ENCODE measurements around the gene MAML2. TPM values are rescaled to one million over a fixed set of nuclear protein-coding genes. Genes with fewer than 3 reads are reported as not detected.

MAML2 gene
- total and polyA plus RNA-seq, 2 of the 8 experiments (the other 6 are each of a cell fraction or from before 2014, with no cell fraction given): 3.8 to 6.6 TPM

DNA sequence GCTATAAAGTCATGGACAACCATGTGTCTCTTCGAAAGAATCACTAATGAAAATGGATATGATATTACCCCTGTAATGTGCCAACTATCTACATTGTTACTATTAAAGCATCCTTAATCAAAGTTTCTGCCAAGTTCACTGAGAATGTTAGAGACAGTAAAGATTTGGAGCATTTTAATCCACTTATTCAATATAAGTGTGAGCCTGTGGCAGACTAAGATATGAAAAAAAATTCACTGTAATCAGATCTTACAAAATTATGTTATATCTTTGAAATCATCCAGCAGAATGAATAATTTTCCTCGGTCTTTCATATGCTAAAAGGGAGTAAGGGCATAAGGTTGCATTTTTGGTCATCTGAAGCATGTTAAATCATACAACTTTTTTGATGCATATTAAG is 49.9 kb downstream of the MAML2 start:
- peaks cover 0 to 1% (median 0%) of the 10 kb centered on the region in 4 experiments; a peak in 1 of 7 replicates for H3K27me3 ChIP-seq (replicated peaks in 1 of 4; ENCODE audit: control insufficient read depth in 3 of 4, extremely low read depth in 1 of 4, insufficient read depth in 3 of 4, low read length in 3 of 4)
- H3K79me2 ChIP-seq (ENCODE audit: control insufficient read depth in 1 of 2, insufficient read depth in 2 of 2, low read length in 2 of 2): no peaks in the 10 kb centered on the region
- POLR2A ChIA-PET (ENCODE audit: partially characterized antibody): no interaction called here
- H2AK5ac ChIP-seq (ENCODE audit: low read depth, low read length): no peak overlapping the region
- H2BK5ac ChIP-seq (ENCODE audit: low read depth, low read length): no peak overlapping the region
- H3K23ac ChIP-seq (ENCODE audit: insufficient read length): no peak overlapping the region
- H4K91ac ChIP-seq (replicated peaks; ENCODE audit: insufficient read length, low read length): no peak overlapping the region
- H3K4me1 ChIP-seq (replicated peaks in 1 of 4; ENCODE audit: control insufficient read depth in 3 of 4, insufficient read depth in 4 of 4, low read length in 3 of 4): peaks cover 0 to 3% (median 0%) of the 10 kb centered on the region in 4 experiments; a peak in 1 of 7 replicates
- no peak for TF ChIP-seq HDAC6 (IDR thresholded peaks at IDR 0.05; ENCODE audit: low read depth, low read length)
- no peak for TF ChIP-seq CBX5 (IDR thresholded peaks at IDR 0.05; ENCODE audit: low read depth, low read length)
- TF ChIP-seq RBBP5 (IDR thresholded peaks at IDR 0.05; ENCODE audit: borderline replicate concordance, low read depth, low read length): no peak
- TF ChIP-seq, protein P1, sequence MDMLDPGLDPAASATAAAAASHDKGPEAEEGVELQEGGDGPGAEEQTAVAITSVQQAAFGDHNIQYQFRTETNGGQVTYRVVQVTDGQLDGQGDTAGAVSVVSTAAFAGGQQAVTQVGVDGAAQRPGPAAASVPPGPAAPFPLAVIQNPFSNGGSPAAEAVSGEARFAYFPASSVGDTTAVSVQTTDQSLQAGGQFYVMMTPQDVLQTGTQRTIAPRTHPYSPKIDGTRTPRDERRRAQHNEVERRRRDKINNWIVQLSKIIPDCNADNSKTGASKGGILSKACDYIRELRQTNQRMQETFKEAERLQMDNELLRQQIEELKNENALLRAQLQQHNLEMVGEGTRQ (IDR thresholded peaks at IDR 0.05; ENCODE audit: low read length): no peak
- no peak for TF ChIP-seq PHF8 (conservative IDR thresholded peaks at IDR 0.05; ENCODE audit: low read depth, low read length)
- TF ChIP-seq SP1 (IDR thresholded peaks at IDR 0.05; ENCODE audit: low read depth, low read length): no peak
- TF ChIP-seq KDM5A (IDR thresholded peaks at IDR 0.05; ENCODE audit: low read length): no peak
- no peak for TF ChIP-seq SIRT6 (IDR thresholded peaks at IDR 0.05; ENCODE audit: low read length)
- no peak for TF ChIP-seq EP300 (IDR thresholded peaks at IDR 0.05; ENCODE audit: borderline replicate concordance in 1 of 2, low read depth in 2 of 2, low read length in 2 of 2)
- no peak for TF ChIP-seq CHD1 (IDR thresholded peaks at IDR 0.05; ENCODE audit: low read depth, low read length)
- CTCF ChIA-PET (ENCODE audit: partially characterized antibody): interaction anchor here (0.6 to 0.8 kb wide), 2 partner anchors 64 to 223 kb away, joined by 3 to 6 read pairs; no protein-coding TSS in a partner anchor
- no peak overlapping the region for H3K4me3 ChIP-seq (ENCODE audit: extremely low read depth in 1 of 4, insufficient read depth in 2 of 4, low read depth in 3 of 4, low read length in 4 of 4)
- H3K4ac ChIP-seq (replicated peaks; ENCODE audit: insufficient read length, low read depth, low read length): no peak overlapping the region
- H2BK20ac ChIP-seq (ENCODE audit: low read length): no peak overlapping the region
- H3K27ac ChIP-seq (ENCODE audit: low read depth, low read length): no peak overlapping the region
- WGBS, 2 experiments (ENCODE audit: extremely low coverage in 1 of 2, insufficient coverage in 1 of 2, insufficient read length in 1 of 2, insufficient replicate concordance in 2 of 2, low coverage in 1 of 2, low lambda C conversion rate in 2 of 2, missing lambda C conversion rate in 1 of 2): 94% methylated on average over 2 of the region's 2 CpGs; no CpG with 5 or more reads in 1 of the 2 experiments
- H4K20me1 ChIP-seq (replicated peaks in 1 of 2; ENCODE audit: control insufficient read depth in 1 of 2, insufficient read depth in 2 of 2, low read length in 2 of 2): no peaks in the 10 kb centered on the region
- DNase-seq (ENCODE audit: low read depth in 1 of 2, low spot score in 2 of 2) (no peak), FAIRE-seq (no peak)
- no peaks in the 10 kb centered on the region for H3K9me3 ChIP-seq (ENCODE audit: insufficient read depth in 2 of 2, low read depth in 1 of 2, low read length in 1 of 2)
- H3K79me1 ChIP-seq (ENCODE audit: low read depth, low read length): no peaks in the 10 kb centered on the region
- H3K4me2 ChIP-seq (ENCODE audit: insufficient read depth in 1 of 2, low read depth in 2 of 2, low read length in 2 of 2): no peak overlapping the region
- H3K14ac ChIP-seq (ENCODE audit: insufficient read length): no peak overlapping the region
- no peaks in the 10 kb centered on the region for H3K36me3 ChIP-seq (ENCODE audit: control insufficient read depth in 2 of 4, insufficient read depth in 4 of 4, low read length in 3 of 4)
- H2BK15ac ChIP-seq (ENCODE audit: low read length): no peak overlapping the region
- H3K18ac ChIP-seq (ENCODE audit: extremely low read depth, low read length): no peak overlapping the region
- no peak overlapping the region for H3K9ac ChIP-seq (replicated peaks in 1 of 4; ENCODE audit: extremely low read depth in 1 of 4, low read depth in 3 of 4, low read length in 3 of 4)
- no peak overlapping the region for H3K56ac ChIP-seq (replicated peaks; ENCODE audit: insufficient read length, low read depth, low read length)
- H2AFZ ChIP-seq (ENCODE audit: low read length): no peak overlapping the region
- H2BK120ac ChIP-seq (replicated peaks; ENCODE audit: low read depth, low read length): no peak overlapping the region
- H4K8ac ChIP-seq (ENCODE audit: extremely low read depth, insufficient read depth, low read length): no peak overlapping the region
- no peak overlapping the region for H4K5ac ChIP-seq (ENCODE audit: insufficient read length, low read depth, low read length)
- H3K23me2 ChIP-seq (ENCODE audit: low read depth, low read length): no peaks in the 10 kb centered on the region
- no peak overlapping the region for H2BK12ac ChIP-seq (ENCODE audit: low read depth, low read length)
